ENCODE results near the gene EPN2. TPM values are rescaled to one million over a fixed set of nuclear protein-coding genes. Genes with fewer than 3 reads are reported as not detected.

EPN2 gene
- total RNA-seq, 2 donors from 2014 or later = 2.6 to 9.7 TPM

DNA sequence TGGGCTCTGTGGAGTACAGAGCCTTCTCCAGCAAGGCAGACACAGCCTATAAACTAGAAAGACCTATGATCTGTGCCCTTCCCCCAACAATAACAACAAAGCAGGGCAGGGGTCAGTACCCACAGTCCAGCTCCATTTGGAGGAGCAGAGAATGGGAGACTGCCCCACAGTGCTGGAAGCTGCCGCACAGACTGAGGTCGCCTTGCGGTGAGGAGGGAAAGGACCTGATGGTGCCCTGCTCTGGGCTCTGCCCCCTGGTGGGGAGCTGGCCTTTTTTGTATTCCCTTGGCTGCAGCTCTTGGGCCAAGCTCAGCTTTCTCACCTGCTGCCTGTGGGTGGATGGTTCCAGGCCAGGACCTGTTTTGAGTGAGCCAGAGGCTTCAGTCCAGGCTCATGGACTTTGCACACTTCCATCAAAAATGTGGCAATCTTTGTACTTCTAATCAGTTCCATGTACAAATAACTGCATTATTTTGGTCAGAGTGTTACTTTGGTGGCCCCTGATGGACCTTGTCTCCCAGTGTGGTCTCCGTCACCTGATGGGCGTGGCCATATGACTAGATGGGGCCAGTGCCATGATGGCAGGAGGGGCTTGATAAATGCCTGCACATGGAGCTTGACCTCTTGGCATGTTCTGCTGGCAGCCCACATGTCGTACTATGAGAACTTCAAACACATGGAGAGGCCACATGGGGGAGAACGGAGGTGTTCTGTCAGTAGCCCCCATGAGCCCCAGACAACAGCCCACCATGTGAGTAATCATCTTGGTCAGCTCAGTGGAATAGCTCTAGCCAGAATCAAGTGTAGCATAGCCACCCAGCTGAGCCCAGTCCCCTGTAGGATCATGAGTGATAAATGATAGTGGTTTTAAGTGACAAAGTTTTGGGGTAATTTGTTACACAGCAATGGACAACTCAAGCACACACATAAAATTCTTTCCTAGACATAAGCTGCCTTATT lies 101.1 kb downstream of the EPN2 start:
- H3K9me3 Mint-ChIP-seq = no peaks in the 10 kb centered on the region
- ATAC-seq = peak; percentile 84 to 91

DNA sequence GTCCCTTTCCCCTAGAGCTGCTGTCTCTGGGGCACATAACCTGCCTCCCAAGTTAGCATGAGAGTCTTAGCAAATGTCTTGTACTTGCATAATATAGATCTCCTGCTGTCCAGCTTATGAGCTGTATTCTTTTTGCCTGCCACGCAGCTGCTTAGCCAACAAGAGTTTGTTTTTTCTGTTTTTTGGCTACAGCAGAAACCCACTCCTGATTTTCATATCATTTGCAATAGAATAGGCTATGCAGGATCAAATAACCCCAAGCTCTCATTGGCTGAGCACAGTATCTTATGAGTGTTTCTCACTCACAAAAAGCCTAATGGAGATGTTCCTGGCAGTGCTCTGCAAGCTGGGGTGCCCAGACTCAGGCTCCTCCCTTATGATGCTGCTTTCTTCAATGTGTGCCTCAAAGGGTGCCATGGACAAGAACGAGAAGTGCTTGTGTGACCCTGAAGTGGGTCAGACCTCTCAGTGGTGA lies 102.2 kb downstream of the EPN2 start:
- no peaks in the 10 kb centered on the region for H3K9me3 Mint-ChIP-seq
- ATAC-seq = no peak
- DNase-seq (ENCODE audit: low spot score in 2 of 2) = no peak
- H3K27ac Mint-ChIP-seq = no peak overlapping the region
- no peaks in the 10 kb centered on the region for H3K36me3 Mint-ChIP-seq

More for the DNA sequence above, 101.1 kb downstream of the EPN2 start:
- Mint-ChIP-seq H3K27ac (no peak overlapping the region), H3K36me3 (no peaks in the 10 kb centered on the region)
- DNase-seq (ENCODE audit: low spot score in 2 of 2) = peak in 1 of 2 donors; percentile 67

GRCh38 chr17:19341211-19341631 lies 104.1 kb downstream of the EPN2 start:
- DNase-seq (ENCODE audit: low spot score in 2 of 2) (no peak), ATAC-seq (no peak)
- Mint-ChIP-seq H3K9me3 (no peaks in the 10 kb centered on the region), H3K36me3 (no peaks in the 10 kb centered on the region), H3K27ac (no peak overlapping the region)

DNA sequence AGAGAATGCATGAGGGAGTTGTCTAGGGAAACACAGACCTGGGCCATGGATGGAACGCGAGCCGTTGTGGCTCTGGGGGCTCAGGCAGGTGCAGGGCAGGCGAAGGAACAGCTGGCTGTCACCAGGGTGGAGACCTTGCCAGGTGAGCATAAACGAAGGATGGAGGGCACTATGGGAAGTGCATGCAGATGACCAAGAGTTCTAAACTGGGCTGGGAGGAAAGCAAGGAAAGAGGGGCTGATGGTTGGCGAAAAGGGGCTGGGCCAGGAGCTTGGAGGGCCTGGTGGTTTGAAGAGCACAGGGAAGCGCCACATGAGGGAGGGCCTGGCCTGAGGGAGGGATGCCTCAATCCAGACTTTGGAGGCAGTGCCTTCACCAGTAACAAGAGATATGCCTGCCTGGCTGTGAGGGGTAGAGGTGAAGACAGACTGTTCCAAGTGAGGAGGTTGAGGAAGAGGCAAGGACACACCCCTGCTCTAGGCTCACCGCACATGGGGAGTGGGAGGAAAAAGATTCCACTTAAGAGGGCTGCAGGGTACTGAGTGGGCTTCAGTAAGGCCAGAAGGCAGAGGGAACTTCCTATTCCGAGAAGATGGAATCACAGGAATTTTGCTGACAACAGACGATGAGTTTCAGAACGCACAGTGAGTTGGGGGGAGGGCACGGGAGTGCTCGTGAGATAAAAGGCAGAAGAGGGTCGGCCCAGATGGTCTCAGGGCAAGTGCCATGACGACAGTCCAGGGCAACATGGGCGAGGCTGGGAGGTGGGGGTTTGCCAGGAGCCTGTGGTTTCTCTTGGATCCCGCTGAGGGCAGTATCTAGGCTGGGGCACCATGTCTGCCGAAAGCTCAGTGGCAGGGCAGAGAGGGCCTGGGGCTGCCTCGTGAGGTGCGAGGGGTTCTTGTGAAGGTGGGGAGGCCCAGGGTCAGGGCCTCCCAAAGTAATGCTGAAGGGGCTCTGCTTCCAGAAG lies 104.8 kb downstream of the EPN2 start:
- DNase-seq (ENCODE audit: low spot score in 2 of 2) (no peak), ATAC-seq (no peak)
- no peak overlapping the region for H3K27ac Mint-ChIP-seq
- H3K9me3 Mint-ChIP-seq = no peaks in the 10 kb centered on the region
- H3K36me3 Mint-ChIP-seq = no peaks in the 10 kb centered on the region

DNA sequence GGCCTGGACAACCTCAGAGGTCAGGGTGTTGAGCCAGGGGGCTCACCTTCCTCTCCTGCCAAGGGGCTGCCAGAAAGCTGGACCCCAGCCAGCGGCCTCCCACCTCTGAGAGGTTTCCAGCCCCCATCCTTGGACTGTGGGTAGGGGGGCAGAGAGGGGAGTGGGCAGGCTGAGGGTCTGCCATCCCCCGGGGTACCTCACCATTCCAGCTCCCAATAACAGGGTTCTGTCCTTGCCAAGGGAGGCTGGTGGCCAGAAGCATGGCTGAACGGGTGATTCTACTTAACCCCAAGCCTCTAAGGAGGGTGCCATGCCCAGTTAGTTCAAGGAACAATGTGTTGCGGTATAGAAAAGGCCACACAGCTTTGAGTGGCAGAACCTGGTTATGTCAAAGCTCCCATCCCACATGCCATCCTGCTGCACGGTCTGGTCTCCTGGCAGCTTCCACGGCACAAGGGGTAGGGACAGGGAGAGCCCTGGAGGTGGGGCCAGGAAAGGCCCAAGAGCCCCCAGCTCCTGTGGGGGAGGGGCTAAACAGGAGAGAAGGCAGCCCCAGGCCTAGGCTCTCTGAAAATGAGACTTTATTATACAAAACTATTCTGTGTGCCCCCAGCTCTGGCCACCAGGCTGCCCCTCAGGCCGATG lies 105.6 kb downstream of the EPN2 start:
- Mint-ChIP-seq H3K36me3 (no peaks in the 10 kb centered on the region), H3K9me3 (no peaks in the 10 kb centered on the region), H3K27ac (no peak overlapping the region)
- no peak for DNase-seq (ENCODE audit: low spot score in 2 of 2)
- ATAC-seq = no peak

GRCh38 chr17:19343256-19343630 lies 106.1 kb downstream of the EPN2 start:
- H3K9me3 Mint-ChIP-seq = no peaks in the 10 kb centered on the region
- no peak for ATAC-seq
- no peaks in the 10 kb centered on the region for H3K36me3 Mint-ChIP-seq
- H3K27ac Mint-ChIP-seq = no peak overlapping the region
- no peak for DNase-seq (ENCODE audit: low spot score in 2 of 2)

GRCh38 chr17:19343671-19344151 lies 106.5 kb downstream of the EPN2 start:
- DNase-seq (ENCODE audit: low spot score in 2 of 2) = no peak
- ATAC-seq = no peak
- no peak overlapping the region for H3K27ac Mint-ChIP-seq
- no peaks in the 10 kb centered on the region for H3K36me3 Mint-ChIP-seq
- H3K9me3 Mint-ChIP-seq = no peaks in the 10 kb centered on the region

- no peaks in the 10 kb centered on the region for H3K36me3 Mint-ChIP-seq
- no peak overlapping the region for H3K27ac Mint-ChIP-seq
- ATAC-seq (no peak), DNase-seq (ENCODE audit: low spot score in 2 of 2) (peak in 1 of 2 donors; percentile 42)
- no peaks in the 10 kb centered on the region for H3K9me3 Mint-ChIP-seq
Observed at GRCh38 chr17:19344311-19345066, 107.3 kb downstream of the EPN2 start.

DNA sequence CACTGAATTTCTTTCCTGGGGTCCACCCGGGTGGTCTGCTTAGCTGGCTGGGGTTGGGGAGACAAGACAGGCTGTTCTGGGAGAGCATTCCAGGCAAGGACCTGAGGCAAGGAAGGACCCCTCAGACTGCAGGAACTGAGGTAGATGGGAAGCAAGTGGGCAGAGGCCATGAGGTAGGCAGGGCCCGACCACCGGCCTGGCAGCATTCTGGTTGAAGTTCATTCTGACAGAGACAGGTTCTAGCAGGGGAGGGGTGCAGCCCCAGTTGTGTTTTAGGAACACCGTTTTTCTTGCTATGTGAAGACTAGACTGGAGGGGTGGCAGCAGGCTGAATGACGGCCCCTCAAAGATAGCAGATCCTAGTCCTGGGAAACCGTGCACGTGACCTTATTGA lies 107.9 kb downstream of the EPN2 start:
- Mint-ChIP-seq H3K27ac (no peak overlapping the region), H3K36me3 (no peaks in the 10 kb centered on the region), H3K9me3 (no peaks in the 10 kb centered on the region)
- ATAC-seq (no peak), DNase-seq (ENCODE audit: low spot score in 2 of 2) (no peak)

DNA sequence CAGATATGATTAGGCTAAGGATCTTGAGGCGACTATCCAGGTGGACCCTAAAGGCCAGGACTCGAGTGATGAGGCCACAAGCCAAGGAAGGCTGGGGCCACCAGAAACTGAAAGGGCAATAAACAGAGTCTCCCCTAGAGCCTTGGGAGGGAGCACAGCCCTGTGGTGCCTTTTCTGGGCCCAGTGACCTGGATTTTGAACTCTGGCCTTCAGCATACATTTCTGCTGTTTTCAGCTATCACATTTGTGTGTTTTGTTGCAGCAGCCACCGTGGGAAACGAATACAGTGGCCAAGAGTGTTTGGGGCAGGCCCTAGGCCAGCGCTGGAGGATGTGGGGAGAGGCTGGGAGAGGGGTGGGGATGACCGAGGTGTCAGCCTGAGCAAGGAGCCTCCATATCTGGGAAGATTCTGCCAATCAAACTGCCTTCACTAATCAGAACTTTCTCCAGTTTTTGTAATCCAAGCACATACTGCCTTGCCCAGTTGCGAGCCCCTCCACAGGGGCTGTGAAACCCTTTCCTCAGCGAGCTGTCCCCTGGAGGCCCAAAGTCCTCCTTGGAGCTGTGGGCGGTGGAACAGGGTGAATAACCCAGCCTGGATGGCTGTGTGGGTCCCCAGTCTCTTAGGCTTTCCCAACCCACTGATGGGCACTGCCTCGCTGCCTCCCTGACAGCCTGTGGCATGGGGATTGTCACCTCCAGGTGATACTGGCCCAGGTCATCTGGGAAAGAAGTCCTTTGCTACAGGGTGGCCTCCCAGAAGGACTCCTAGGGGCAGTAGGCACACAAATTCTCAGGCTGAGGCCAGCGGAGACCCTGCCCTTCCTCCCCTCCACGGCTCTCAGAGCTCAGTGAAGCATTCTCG lies 108.6 kb downstream of the EPN2 start:
- no peak overlapping the region for H3K27ac Mint-ChIP-seq
- DNase-seq (ENCODE audit: low spot score in 2 of 2) (peak in 1 of 2 donors; percentile 40), ATAC-seq (no peak)
- no peaks in the 10 kb centered on the region for H3K36me3 Mint-ChIP-seq
- H3K9me3 Mint-ChIP-seq = no peaks in the 10 kb centered on the region

- DNase-seq (ENCODE audit: low spot score in 2 of 2) = peak in 1 of 2 donors; percentile 44
- Mint-ChIP-seq H3K27ac (peak overlapping the region in 1 of 2 donors; percentile 33), H3K36me3 (no peaks in the 10 kb centered on the region), H3K9me3 (no peaks in the 10 kb centered on the region)
- no peak for ATAC-seq
Observed at GRCh38 chr17:19346351-19347255, 109.4 kb downstream of the EPN2 start.

DNA sequence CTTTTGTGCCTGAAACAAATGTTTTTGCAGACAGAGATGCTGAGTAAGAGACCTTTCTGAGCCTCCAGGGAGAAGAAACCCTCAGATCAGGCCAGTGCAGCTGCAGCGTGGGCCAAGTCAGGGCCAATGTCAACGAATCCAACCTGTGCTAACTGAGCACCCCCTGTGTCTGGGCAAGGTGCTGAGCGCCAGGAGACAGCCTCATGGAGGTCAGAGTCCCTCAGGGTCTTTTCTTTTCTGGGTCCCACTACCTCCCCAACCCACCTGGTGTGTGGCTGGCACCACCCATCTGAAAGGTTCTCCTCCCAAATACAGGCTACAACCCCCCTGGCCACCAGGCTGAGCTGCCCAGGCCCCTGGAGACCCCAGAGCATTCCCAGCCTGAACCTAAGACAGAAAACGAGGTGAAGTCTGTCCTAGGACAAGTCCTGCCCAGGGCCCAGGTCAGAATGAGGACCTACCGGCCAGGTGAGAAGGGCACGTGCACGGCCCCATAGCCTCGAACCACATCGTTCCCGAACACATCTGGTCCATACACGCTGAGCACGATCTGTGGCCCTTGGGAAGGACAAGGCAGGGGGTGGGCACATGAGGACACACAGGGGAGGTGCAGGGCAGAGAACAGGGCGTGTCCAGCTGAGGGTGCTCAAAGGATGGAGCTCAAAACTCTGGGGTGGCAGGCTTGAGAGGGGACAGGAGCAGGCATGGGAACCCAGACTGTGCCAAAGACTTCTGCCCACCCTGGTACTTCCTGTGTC lies 110.3 kb downstream of the EPN2 start:
- peak in 1 of 2 donors; percentile 46 for DNase-seq (ENCODE audit: low spot score in 2 of 2)
- no peaks in the 10 kb centered on the region for H3K9me3 Mint-ChIP-seq
- H3K27ac Mint-ChIP-seq = no peak overlapping the region
- ATAC-seq = no peak
- no peaks in the 10 kb centered on the region for H3K36me3 Mint-ChIP-seq

- Mint-ChIP-seq H3K36me3 (no peaks in the 10 kb centered on the region), H3K9me3 (no peaks in the 10 kb centered on the region), H3K27ac (no peak overlapping the region)
- ATAC-seq (no peak), DNase-seq (ENCODE audit: low spot score in 2 of 2) (peak in 1 of 2 donors; percentile 11)
Observed at GRCh38 chr17:19348081-19348650, 111.0 kb downstream of the EPN2 start.

Measured in activated naive CD4-positive, alpha-beta T cell treated with anti-CD3 and anti-CD28 coated beads, Interleukin-2, amount 50 U/mL, for 72 hours (primary cell).